GM12873 (cell line): ENCODE data around the gene MSI1.

Experiments
- CTCF ChIP-seq: IDR thresholded peaks from 2 replicates; pipeline ENCODE4 v1.5.1; 2012; ENCODE audit warnings: low read depth, mild to moderate bottlenecking, moderate library complexity, low read length, control low read depth; ENCODE audit not compliant: insufficient read depth; ENCODE audit errors: missing control alignments

MSI1 gene

DNA sequence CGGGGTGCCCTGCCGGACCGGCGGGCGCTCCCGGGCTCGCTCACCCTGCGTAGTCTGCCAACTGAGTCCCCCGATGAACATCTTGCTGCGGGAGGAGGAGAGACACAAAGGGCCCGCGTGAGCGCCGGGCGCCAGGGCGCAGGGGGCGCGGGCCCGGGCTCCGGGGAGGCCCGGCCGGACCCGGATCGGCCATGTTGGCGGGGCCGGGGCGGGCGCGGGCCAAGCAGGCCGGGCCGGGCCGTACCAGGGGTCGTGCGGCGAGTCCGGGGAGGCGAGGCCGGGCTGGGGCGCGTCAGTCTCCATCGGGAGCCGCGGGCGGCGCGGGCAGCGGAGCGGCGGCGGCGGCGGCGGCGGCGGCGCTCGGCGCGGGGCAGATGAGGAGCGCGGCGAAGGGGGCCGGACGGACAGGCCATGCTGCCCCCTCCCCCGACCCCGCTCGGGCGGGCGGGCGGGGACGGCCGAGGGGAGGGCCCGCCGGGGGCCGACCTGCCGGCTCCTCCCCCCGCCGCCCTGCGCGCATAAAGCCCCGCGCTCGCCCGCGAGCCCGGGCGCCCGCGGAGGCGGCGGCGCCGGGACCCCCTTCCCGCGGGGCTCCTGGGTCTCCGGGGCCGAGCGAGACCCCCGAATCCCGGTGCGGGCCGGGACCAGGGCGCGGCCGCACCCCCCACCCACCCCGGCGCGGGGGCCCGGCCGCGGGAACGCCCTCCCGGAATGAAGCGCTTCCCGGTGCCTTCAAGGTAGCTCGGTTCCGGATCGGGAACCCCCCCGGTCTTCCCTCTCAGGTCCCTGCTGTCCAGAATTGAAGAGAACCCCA lies at the start of gene MSI1:
MSI1 (minus strand) TSS at position 376 of the 814 bp plus-strand sequence; CDS start at position 303, 73 bp downstream.
- TF ChIP-seq CTCF: no peak

GRCh38 chr12:120417917-120418580 lies 49.1 kb upstream of the MSI1 start:
- TF ChIP-seq CTCF: no peak

DNA sequence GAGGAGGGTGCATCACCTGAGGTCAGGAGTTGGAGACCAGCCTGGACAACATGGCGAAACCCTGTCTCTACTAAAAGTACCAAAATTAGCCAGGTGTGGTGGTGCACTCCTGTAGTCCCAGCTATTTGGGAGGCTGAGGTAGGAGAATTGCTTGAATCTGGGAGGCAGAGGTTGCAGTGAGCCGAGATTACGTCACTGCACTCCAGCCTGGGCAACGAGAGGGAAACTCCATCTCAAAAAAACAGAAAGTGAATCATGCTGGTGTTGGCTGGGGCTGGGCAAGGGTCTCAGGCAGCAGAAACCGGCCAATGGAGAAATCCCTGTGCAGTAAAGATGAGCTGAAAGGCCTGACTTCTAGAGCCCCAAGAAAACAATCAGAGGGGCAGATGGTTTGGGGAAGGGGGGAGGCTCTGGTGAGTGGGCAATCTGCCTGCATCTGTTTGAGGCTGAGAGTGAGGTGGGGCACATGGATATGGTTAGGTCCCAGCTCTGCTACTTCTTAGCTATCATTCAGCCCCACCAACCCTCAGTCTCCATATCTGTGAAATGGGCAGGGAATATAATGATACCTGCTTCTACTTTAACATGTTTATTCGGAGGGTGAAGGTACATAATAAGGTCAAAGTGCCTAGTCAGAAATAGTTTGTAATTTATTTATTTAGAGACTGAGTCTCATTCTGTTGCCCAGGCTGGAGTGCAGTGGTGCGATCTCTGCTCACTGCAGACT lies 47.7 kb upstream of the MSI1 start:
- no peak for TF ChIP-seq CTCF

GRCh38 chr12:120413901-120414695 lies 45.1 kb upstream of the MSI1 start:
- TF ChIP-seq CTCF: no peak

- no peak for TF ChIP-seq CTCF
Measured at GRCh38 chr12:120412421-120412820, 43.5 kb upstream of the MSI1 start.

DNA sequence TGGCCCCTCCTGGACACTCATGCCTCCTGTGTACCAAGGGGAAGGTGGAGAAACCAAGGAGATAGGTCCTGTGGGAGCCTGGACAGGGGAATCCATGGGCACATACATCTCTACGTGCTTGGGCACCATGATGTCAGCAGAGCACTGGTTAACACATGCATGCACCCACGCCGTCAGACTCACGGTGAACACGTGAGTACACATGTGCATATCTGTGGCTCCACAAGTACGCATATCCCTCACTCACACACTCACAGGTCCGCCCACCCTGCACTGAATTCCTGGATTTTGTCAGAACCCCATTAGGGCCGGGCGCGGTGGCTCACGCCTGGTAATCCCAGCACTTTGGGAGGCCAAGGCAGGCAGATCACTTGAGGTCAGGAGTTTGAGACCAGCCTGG lies 39.8 kb upstream of the MSI1 start:
- no peak for TF ChIP-seq CTCF
